Measurements from ENCODE around the gene MOSPD3.

DNA sequence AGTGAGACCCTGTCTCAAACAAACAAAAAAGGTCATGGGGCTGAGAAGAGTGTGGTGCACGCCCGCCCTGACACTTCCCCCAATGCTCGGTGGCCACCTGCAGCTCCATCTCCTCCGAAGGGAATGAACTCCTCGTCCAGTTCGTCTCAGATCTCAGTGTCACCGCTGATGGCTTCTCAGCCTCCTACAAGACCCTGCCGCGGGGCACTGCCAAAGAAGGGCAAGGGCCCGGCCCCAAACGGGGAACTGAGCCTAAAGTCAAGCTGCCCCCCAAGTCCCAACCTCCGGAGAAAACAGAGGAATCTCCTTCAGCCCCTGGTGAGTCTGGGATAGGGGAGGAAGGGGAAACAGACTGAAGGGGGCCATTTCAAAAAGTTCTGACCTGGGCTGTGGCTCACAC, 6.0 kb upstream of the MOSPD3 start:
- TF ChIP-seq, protein P1, sequence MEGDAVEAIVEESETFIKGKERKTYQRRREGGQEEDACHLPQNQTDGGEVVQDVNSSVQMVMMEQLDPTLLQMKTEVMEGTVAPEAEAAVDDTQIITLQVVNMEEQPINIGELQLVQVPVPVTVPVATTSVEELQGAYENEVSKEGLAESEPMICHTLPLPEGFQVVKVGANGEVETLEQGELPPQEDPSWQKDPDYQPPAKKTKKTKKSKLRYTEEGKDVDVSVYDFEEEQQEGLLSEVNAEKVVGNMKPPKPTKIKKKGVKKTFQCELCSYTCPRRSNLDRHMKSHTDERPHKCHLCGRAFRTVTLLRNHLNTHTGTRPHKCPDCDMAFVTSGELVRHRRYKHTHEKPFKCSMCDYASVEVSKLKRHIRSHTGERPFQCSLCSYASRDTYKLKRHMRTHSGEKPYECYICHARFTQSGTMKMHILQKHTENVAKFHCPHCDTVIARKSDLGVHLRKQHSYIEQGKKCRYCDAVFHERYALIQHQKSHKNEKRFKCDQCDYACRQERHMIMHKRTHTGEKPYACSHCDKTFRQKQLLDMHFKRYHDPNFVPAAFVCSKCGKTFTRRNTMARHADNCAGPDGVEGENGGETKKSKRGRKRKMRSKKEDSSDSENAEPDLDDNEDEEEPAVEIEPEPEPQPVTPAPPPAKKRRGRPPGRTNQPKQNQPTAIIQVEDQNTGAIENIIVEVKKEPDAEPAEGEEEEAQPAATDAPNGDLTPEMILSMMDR (IDR thresholded peaks at IDR 0.05) = no peak
- TF ChIP-seq POLR2AphosphoS5 (IDR thresholded peaks at IDR 0.05; ENCODE audit: insufficient read depth in 1 of 2, low read depth in 1 of 2) (no peak), POLR2A (IDR thresholded peaks at IDR 0.05) (no peak)
